Activated naive CD4-positive, alpha-beta T cell treated with anti-CD3 and anti-CD28 coated beads for 36 hours (primary cell): ENCODE results near the gene ABCG5. TPM values are rescaled to one million over a fixed set of nuclear protein-coding genes. Genes with fewer than 3 reads are reported as not detected.

Experiments used
- CTCF ChIA-PET: fragments of 350-600 bp; sonication (Branson Sonifier 250); formaldehyde crosslinking; loops from one replicate; lab custom pipeline; 2021; ENCODE audit warnings: antibody characterized with exemption; lab: Charles Lee
- DNase-seq: peaks from one replicate; pipeline ENCODE4 v3.0.0-alpha.2; 2020
- H3K27ac Mint-ChIP-seq: one replicate; pipeline ENCODE4 v1.8.0; 2021; ENCODE audit warnings: mild to moderate bottlenecking, mixed read lengths
- H3K27me3 Mint-ChIP-seq: one replicate; pipeline ENCODE4 v1.8.0; 2021; ENCODE audit warnings: low read depth, mixed read lengths
- H3K36me3 Mint-ChIP-seq: one replicate; pipeline ENCODE4 v1.8.0; 2021; ENCODE audit warnings: low read depth, mixed read lengths
- H3K4me1 Mint-ChIP-seq: one replicate; pipeline ENCODE4 v1.8.0; 2021; ENCODE audit warnings: low read depth, mixed read lengths
- H3K4me3 Mint-ChIP-seq: one replicate; pipeline ENCODE4 v1.8.0; 2021; ENCODE audit warnings: mild to moderate bottlenecking, moderate library complexity, mixed read lengths
- H3K9me3 Mint-ChIP-seq: one replicate; pipeline ENCODE4 v1.8.0; 2021; ENCODE audit warnings: mixed read lengths
- intact Hi-C: fragments of 100-400 bp; cut with micrococcal nuclease; formaldehyde crosslinking; loops from one replicate; pipeline ENCODE4 v1.15.1; 2023
- total RNA-seq, 2 experiments: library from RNA; stranded (reverse); gene quantifications; one replicate each; pipeline ENCODE4 v1.2.3, GENCODE V29; 2021

ABCG5 gene
- total RNA-seq, 2 experiments from 2014 or later, result not detected

DNA sequence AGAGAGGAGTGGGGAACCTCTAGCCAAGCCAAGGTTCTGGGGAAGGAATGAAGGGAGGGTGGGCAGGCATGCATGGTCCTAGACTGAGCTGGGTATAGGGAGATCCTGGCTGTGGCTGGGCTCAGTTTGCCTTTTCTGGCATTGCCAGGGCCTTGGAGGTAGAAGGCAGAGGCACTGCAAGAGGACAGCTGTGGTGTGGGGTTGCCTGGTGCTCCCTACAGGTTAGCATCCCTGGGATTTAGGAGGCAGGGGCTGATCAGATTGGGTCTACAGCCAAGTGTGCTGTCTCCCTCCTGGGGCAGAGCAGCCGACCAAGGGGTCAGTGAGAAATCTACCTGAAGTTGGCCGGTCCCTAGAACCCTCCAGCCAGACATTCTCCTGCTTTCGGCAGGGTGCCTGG lies 16.0 kb upstream of the ABCG5 start:
- Mint-ChIP-seq H3K36me3 (no peaks in the 10 kb centered on the region), H3K27me3 (peaks cover 43% of the 10 kb centered on the region), H3K27ac (no peak overlapping the region), H3K4me3 (no peak overlapping the region), H3K4me1 (no peaks in the 10 kb centered on the region), H3K9me3 (no peaks in the 10 kb centered on the region)
- CTCF ChIA-PET, result no interaction called here
- no peak for DNase-seq
- intact Hi-C loops, result no loop called here

DNA sequence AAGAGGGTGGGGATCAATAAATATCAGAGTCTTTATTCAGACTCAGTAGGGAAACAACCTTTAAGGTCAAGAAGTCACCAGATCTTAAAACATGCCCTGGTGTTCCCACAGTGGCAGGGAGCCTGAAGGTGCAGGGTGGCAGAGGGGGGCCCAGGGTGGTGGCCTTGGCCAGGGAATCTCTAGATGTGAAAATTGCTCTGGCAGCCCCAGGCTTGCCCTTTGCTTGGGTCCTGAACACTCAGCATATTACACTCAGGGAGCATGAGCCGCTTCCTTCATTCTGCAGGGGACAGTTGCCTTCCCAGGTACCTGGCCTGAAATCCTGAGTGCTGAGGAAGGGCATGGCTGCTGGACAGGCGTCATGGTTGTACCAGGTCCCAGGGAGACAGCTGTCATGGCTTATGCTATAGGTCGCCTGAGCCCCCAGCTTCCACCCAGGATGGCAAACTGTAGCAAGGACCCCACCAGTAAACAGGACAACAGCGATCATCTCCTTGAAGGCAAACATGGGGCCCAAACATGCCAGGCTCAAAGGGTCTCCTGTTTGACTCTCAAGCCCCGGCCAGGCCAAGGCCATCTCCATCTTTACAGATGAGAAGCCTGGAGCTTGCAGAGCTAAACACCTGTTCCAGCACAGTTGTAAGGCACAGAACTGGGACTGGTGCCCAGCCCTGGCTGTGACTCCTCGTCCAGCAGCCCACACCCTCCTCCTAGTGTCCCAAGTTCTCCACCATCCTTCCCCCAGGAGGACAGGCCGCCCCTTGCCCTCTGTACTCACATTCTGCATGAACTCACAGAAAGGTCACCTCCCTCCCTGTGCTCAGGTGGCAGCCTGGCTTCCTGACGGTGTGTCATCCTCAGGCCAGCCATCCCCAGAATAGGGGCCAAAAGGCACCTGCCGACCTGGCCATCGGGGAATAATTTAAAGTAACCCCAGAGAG lies 14.8 kb upstream of the ABCG5 start:
- H3K27ac Mint-ChIP-seq, result no peak overlapping the region
- no peaks in the 10 kb centered on the region for H3K4me1 Mint-ChIP-seq
- H3K27me3 Mint-ChIP-seq, result peaks cover 35% of the 10 kb centered on the region
- no peak overlapping the region for H3K4me3 Mint-ChIP-seq
- H3K9me3 Mint-ChIP-seq, result no peaks in the 10 kb centered on the region
- intact Hi-C loops, result no loop called here
- DNase-seq, result no peak
- H3K36me3 Mint-ChIP-seq, result no peaks in the 10 kb centered on the region
- CTCF ChIA-PET, result no interaction called here

DNA sequence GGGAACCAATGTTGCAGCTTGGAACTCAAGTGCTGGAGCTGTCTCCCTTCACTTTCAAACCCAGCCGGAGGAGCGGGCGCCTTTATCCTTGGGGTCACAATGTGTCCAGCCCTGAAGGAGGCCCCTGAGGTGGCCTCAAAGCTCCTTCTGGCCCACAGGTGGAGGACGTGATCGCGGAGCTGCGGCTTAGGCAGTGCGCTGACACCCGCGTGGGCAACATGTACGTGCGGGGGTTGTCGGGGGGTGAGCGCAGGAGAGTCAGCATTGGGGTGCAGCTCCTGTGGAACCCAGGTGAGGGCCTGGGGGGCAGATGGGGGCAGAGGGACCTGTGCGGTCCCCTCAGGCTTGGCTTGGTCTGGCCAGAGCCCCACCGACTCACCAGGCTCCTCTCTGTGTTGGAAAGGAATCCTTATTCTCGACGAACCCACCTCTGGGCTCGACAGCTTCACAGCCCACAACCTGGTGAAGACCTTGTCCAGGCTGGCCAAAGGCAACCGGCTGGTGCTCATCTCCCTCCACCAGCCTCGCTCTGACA lies 13.6 kb upstream of the ABCG5 start:
- H3K4me1 Mint-ChIP-seq, result no peaks in the 10 kb centered on the region
- intact Hi-C loops, result no loop called here
- no peaks in the 10 kb centered on the region for H3K9me3 Mint-ChIP-seq
- H3K4me3 Mint-ChIP-seq, result no peak overlapping the region
- CTCF ChIA-PET, result no interaction called here
- no peak for DNase-seq
- H3K36me3 Mint-ChIP-seq, result no peaks in the 10 kb centered on the region
- H3K27me3 Mint-ChIP-seq, result peaks cover 32% of the 10 kb centered on the region
- no peak overlapping the region for H3K27ac Mint-ChIP-seq

DNA sequence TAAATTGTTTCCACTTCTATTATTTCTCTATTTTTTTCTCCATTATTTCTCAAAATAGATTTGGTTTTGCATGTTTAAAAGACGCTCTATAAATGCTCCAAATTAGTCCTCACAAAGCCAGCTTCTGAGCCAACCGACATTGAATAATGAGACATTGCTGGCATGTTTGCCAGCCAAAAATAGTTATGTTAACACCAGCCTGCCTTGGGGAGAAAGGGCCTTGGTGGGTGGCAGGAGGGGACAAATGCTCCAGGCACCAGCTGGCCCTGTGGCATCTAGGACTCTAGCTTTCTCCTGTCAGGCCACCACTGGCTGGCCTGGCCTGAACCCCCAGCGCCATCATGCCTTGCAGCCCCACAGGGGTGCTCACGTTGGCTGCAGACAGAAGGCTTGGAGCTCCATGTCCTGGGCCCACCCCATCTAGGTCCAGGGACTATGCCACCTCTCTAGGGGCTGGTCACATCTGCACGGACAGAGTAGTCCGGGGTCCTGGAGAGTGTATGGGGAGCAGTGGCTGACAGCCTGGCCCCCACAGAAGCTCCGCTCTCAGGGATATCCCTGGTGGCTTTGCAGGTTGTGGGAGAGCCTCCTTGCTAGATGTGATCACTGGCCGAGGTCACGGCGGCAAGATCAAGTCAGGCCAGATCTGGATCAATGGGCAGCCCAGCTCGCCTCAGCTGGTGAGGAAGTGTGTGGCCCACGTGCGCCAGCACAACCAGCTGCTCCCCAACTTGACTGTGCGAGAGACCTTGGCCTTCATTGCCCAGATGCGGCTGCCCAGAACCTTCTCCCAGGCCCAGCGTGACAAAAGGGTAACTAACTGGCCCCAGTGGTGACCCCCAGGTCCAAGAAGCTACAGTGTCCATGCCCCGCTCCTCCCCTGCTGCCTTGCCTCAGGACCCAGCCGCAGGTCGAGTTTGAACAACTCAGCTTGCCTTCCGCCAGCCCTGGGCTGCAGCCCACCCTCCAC lies 12.7 kb upstream of the ABCG5 start:
- Mint-ChIP-seq H3K9me3 (no peaks in the 10 kb centered on the region), H3K4me1 (no peaks in the 10 kb centered on the region), H3K36me3 (no peaks in the 10 kb centered on the region), H3K27ac (no peak overlapping the region), H3K4me3 (no peak overlapping the region), H3K27me3 (peaks cover 22% of the 10 kb centered on the region)
- intact Hi-C loops, result no loop called here
- DNase-seq, result no peak
- CTCF ChIA-PET, result no interaction called here

DNA sequence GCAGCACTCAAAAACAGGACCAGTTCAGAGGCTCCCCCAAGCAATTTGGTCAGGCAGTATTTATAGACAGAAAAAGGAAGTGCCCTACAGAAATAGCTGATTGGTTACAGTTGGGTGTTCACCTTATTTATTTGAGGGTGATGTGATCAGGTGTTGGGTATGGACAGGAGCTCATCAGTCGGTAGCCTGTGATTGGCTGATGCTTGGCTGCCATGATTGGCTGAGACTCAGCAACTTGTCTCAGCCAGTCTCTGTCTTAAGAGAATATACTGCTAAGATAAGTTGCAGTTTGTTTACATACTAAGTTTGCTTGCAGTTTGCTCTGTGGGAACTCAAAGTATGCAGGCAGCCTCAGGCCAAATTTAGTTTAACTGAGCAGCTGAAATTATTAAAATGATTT lies 9.6 kb upstream of the ABCG5 start:
- Mint-ChIP-seq H3K9me3 (no peaks in the 10 kb centered on the region), H3K27ac (no peak overlapping the region), H3K36me3 (no peaks in the 10 kb centered on the region), H3K27me3 (peaks cover 6% of the 10 kb centered on the region), H3K4me1 (no peaks in the 10 kb centered on the region), H3K4me3 (no peak overlapping the region)
- intact Hi-C loops, result no loop called here
- CTCF ChIA-PET, result no interaction called here
- DNase-seq, result no peak

DNA sequence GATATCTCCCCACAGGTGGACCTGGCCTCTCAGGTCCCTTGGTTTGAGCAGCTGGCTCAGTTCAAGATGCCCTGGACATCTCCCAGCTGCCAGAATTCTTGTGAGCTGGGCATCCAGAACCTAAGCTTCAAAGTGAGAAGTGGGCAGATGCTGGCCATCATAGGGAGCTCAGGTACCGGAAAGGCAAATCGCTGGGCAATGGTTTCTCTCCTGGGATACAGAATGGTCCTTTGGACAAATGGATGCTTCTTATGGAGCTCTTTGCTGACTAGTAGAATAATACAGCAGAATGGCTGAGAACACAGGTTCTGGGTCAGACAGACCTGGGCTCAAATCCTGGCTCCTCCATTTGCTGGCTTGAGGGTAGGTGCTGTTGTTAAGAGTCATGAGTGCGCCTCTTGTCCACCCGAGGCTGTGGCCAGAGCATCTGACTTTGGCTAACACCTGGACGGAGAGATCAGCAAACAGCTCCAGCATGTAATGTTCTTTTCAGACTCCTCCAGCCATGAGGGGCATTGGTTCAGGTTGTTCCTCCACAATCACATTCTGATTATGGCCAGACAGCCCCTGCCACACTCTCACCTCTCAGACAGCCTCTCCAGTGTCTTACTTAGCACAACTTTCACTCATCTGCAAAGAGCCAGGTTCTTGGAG lies 7.6 kb upstream of the ABCG5 start:
- Mint-ChIP-seq H3K4me1 (no peaks in the 10 kb centered on the region), H3K36me3 (no peaks in the 10 kb centered on the region), H3K27me3 (peaks cover 2% of the 10 kb centered on the region), H3K9me3 (no peaks in the 10 kb centered on the region), H3K4me3 (no peak overlapping the region), H3K27ac (no peak overlapping the region)
- intact Hi-C loops, result no loop called here
- CTCF ChIA-PET, result no interaction called here
- no peak for DNase-seq

DNA sequence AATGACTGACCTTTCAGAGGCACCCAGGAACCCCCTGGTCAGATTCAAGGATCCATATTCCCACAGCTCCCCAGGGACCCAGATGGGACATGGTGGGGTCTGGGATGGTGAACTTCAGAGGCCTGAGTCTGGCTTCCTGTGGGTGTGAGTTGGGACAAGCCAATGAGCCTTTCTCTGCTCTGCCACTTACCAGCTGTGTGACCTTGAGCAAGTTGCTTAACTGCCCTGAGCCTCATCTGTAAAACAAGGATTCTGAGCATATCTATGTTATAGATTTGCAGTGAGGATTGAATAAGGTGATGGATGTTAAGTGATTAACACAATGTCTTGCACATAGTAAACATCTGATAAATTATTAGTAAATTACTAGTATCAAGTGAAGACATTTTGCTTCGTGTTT lies 6.5 kb upstream of the ABCG5 start:
- DNase-seq, result no peak
- Mint-ChIP-seq H3K36me3 (no peaks in the 10 kb centered on the region), H3K4me3 (no peak overlapping the region), H3K27ac (no peak overlapping the region), H3K4me1 (no peaks in the 10 kb centered on the region), H3K9me3 (no peaks in the 10 kb centered on the region), H3K27me3 (peaks cover 2% of the 10 kb centered on the region)
- CTCF ChIA-PET, result no interaction called here
- intact Hi-C loops, result no loop called here

DNA sequence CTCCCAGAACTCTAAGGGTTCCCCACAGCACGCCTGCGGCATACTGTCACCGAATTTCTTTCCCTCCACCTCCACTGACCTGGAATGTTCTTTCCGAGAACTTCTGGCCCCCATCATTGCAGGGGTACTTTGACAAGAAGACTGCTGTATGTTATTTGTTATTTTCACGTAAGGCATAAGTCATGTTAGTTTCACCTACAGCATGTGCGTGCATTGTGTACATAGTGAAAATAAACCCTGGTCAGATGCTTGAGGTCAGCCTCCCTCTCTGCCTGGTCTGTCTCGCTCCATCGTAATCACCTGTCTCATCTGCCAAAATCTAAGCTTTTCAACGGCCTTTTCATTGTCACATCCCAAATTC lies 4.2 kb upstream of the ABCG5 start:
- Mint-ChIP-seq H3K27me3 (no peaks in the 10 kb centered on the region), H3K27ac (no peak overlapping the region), H3K9me3 (no peaks in the 10 kb centered on the region), H3K4me3 (no peak overlapping the region), H3K4me1 (no peaks in the 10 kb centered on the region), H3K36me3 (no peaks in the 10 kb centered on the region)
- CTCF ChIA-PET, result no interaction called here
- intact Hi-C loops, result no loop called here
- no peak for DNase-seq

DNA sequence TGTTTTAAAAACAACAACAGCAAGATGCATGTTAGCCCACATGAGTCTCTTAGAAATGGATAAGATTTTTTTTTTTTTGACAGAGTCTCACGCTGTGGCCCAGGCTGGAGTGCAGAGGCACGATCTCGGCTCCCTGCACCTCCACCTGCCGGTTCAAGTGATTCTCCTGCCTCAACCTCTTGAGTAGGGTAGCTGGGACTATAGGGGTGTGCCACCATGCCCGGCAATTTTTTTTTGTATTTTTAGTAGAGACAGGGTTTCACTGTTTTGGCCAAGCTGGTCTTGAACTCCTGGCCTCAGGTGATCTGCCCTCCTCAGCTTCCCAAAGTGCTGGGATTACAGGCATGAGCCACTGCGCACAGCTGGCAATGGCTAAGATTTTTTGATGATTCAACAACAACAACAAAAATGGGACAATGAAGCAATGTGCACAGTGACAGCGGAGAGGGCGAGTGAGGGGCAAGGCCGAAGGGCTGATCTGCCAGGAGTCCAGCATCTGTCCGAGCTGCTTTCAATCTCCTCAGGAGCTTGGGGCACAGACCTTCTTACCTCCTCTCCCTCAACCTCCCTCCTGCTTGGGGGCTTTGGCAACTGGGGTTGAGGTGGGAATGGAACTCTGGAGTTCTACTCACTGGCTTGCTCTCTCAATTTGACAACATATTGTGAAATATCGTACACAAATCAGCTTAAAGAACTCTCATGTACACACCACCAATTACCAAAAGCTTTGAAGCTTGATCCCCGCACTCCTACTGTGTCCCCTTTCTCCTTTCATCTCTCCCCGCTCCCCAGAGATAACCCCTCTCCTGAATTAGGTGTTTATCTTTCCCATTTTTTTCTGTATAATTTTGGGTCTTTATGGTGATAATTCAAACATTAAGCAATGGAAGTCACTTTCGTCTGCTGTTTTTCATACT lies 3.6 kb upstream of the ABCG5 start:
- intact Hi-C loops, result no loop called here
- H3K9me3 Mint-ChIP-seq, result no peaks in the 10 kb centered on the region
- H3K4me3 Mint-ChIP-seq, result no peak overlapping the region

DNA sequence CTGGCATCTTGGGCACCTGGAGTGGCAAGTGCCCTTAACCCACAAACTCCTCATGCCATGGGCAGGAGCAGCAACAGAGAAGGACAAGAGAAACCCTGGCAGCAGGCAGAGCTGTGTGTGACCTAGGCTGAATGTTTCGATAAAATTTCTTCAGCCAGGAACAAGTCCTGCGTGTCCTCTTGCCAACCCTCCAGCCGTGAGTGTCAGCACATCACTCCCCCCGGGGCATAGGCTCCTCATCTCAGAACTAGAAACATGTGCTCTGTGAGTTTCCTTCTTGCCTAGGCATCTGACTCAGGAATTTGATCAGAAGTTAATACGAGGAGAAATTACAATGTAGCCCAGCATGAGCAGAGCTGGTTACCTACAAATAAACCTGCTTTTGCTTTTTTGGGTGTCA lies 2.3 kb upstream of the ABCG5 start:
- H3K27me3 Mint-ChIP-seq, result no peaks in the 10 kb centered on the region
- CTCF ChIA-PET, result no interaction called here
- no peaks in the 10 kb centered on the region for H3K36me3 Mint-ChIP-seq

More for the DNA sequence above, 3.6 kb upstream of the ABCG5 start:
- Mint-ChIP-seq H3K36me3 (no peaks in the 10 kb centered on the region), H3K27me3 (no peaks in the 10 kb centered on the region), H3K4me1 (no peaks in the 10 kb centered on the region), H3K27ac (no peak overlapping the region)
- CTCF ChIA-PET, result no interaction called here
- no peak for DNase-seq

DNA sequence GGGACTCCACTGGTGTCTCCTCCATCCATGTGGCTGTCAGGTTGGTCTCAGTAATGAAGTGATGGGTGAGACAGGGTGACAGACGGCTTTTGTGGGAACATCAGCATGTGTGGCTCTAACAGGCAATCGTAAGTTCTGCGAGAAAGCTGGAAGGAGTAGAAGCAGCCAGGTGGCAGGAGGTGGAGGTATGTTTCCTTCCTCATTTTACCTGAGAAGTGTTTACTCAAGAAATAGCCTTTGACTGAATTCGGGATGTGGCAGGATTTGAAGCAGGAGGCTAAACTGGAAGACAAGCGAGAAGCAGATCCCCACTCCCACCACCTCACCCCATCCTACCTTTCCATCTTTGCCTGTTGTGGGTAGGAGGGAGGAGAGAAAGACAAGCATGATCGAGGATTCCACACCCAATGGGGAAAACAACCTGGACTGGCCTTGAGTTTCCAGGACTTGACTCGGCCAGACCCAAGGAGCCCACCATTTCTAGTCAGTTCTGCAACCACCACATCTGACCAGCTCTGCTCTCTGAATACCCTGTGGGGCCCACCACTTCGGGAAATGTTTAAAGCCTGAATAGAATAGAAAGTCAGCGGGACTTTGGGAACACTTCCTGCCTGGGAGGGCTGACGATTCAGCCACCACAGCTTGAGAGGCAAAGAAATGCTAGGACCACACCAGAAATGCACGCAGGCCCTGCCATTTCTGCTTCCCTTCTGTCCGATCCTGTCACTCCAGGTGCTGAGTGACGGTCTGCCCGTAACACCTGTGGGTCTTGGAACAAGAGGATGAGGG lies 1.3 kb upstream of the ABCG5 start:
- Mint-ChIP-seq H3K27me3 (no peaks in the 10 kb centered on the region), H3K4me3 (no peak overlapping the region), H3K36me3 (no peaks in the 10 kb centered on the region), H3K27ac (no peak overlapping the region), H3K4me1 (no peaks in the 10 kb centered on the region), H3K9me3 (no peaks in the 10 kb centered on the region)
- CTCF ChIA-PET, result interaction anchor here (0.6 kb wide), 1 partner anchor 204 kb away, joined by 5 read pairs; no protein-coding TSS in a partner anchor
- intact Hi-C loops, result no loop called here
- DNase-seq, result no peak

More for the DNA sequence above, 2.3 kb upstream of the ABCG5 start:
- no peak overlapping the region for H3K4me3 Mint-ChIP-seq
- H3K27ac Mint-ChIP-seq, result no peak overlapping the region
- no peaks in the 10 kb centered on the region for H3K9me3 Mint-ChIP-seq
- no peak for DNase-seq
- no peaks in the 10 kb centered on the region for H3K4me1 Mint-ChIP-seq
- intact Hi-C loops, result no loop called here
